HUDEP-2 (cell line): ENCODE measurements around the gene COX6B2.

ENCODE experiments used
- DNase-seq, 76 experiments: peaks; one replicate each; lab custom pipeline; 2025; ENCODE audit not compliant: unreplicated experiment in 76 of 76; lab: John Stamatoyannopoulos, UW

Gene COX6B2

DNA sequence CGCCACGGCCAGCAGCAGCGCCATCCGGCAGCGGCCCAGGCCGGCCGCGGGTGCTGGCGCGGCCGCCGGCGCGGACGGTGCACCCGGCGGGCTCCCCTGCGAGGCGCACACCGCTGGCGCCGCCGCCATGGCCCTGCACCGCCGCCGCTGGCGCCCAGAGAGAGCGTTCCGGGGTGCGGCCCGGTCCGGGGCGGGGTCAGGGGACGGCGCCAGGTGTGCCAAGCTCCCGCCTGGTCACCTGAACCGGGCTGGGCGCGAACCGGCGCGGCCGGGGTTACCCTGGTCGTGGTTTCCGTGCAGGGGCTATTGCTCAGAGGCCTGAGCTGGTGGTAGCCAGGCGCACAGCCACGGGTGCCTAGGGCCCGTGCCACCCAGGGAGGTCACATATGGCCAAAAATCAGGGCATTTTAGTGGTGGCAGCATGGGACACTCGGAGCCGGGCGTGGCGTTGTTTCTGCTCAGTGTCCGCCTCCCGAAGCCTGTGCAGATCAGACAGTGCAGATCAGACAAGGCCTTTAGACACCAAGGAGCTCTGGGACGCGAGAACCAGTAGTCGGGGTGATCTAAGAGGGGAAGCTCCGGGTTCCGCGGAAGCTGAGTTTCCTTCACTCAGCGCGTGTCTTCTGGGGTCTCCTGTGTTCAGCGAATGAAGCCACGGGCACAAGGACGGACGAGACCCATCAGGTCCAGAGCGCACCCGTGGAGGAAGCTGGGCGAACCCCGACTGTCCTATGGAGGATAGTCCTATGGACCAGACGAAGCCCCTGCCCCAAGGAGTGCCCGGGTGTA, 29.8 kb upstream of the COX6B2 start, which contains the start of gene TMEM238:
TSS of gene TMEM238 (minus strand) at position 162 of the 789 bp plus-strand sequence. CDS start at position 129, 33 bp downstream.
- DNase-seq: peak in 59 of 76 experiments; percentile 26 to 88 (median 56)

DNA sequence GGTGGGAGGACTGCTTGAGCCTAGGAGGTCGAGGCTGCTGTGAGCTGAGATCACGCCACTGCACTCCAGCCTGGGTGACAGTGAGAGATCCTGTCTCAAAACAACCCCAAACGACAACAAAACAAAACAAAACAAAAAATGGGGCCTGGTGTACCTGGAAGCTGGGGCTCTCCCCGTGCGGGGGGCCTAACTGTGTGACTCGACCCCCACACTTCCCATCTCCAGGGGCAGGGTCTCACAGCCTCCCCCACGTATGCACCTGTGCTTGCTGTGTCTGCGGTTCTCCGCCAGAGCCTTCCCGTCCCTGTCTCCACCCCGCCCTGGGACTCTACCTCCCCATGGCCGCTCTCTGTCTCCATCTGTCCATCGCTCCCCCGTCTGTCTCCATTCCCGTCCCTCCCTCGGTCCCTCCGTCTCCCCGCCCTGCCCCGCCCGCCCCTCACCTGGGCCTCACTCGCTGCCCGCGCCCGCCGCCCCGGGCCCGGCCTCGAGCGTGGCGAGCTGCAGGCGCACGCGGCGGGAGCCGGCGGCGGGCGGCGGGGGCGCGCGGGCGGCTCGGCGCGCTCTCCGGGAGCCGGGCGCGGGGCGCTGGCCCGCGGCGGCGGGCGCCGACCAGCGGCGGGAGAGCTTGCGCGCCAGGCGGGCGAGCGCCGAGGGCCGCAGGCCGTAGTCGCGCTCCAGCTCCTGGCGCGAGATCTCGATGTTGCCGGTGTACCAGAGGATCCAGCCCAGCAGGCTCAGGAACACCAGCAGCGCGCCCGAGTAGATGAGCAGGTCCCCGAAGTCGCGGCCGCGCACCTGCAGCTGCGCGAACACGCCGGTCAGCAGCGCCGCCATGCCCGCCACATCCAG, 29.0 kb upstream of the COX6B2 start:
- DNase-seq: peak in 45 of 76 experiments; percentile 12 to 72 (median 49)

DNA sequence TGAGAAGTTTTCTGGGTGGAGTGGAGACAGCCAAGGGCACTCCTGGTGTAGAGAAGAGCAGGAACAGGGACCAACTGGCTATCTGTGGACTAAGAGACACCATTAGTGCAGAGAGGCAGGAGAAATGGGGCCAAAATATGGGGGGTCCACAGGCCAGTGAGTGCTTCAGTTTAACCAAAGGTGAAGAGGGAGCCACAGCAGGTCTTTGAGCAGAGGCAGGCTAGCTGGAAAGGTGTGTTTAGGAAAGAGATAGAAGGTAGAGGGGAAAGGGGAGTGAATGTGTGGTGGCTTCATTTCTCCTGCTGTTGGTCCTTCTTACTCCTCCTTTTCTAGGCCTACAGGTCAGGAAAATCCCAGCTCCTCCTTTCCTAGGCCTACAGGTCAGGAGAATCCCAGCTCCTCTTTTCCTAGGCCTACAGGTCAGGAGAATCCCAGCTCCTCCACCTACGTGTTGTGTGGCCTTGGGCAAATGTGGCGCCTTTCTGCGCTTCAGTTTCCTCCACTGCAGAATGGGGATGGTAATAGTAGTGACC, 28.1 kb upstream of the COX6B2 start:
- DNase-seq: no peak

DNA sequence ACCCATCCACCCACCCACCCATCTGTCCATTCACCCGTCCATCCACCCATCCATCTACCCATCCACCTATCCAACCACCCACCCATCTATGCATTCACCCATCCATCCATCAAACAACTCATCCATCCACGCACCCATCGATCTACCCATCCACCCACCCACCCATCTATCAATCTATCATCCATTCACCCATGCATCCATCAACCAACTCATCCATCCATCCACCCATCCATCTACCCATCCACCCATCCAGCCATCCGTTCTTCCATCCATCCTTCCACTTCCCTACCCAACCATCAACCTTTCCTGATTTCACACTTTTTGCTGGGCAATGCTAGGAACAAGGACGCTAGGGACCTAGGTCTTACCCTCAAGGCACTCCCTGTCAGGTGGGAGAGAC, 27.5 kb upstream of the COX6B2 start:
- no peak for DNase-seq

DNA sequence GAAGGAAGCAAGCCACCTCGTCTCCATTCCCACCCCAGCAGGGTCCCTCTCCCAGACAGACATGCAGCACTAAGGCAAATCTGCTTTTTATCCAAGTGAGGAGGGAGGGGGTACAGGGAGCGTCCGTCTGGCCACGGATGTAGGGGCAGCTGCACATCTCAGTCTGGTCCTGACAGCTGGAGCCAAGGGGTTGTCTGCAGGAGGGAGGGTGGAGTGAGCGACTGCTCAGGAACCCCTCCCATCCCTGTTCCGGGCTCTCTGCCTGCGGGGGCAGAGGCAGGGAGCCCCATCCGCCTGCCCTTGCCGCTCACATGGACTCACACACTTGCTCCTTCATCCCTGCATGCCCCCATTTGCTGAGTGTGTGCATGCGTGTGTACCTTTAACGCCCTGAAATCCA, 24.7 kb upstream of the COX6B2 start:
- DNase-seq: no peak

DNA sequence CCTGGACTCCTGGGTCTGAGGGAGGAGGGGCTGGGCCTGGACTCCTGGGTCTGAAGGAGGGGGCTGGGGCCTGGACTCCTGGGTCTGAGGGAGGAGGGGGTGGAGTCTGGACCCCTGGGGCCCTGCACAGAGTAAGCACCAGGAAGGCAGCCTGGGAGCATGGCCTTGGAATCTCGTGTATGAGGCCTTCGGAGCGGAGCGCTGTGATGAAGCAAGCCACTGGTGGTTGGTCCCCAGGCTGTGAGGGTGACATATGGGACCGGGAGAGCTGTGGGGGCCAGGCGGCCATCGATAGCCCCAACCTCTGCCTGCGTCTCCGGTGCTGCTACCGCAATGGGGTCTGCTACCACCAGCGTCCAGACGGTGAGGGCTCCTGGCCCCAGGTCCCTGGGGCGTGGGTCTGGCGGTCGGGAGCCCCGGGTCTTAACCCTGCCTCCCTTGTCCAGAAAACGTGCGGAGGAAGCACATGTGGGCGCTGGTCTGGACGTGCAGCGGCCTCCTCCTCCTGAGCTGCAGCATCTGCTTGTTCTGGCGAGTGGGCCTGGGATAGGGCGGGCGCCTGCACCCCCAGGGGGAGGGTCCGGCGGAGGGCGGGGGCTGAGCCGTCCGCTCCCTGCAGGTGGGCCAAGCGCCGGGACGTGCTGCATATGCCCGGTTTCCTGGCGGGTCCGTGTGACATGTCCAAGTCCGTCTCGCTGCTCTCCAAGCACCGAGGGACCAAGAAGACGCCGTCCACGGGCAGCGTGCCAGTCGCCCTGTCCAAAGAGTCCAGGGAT, 23.0 kb upstream of the COX6B2 start:
- DNase-seq: no peak

DNA sequence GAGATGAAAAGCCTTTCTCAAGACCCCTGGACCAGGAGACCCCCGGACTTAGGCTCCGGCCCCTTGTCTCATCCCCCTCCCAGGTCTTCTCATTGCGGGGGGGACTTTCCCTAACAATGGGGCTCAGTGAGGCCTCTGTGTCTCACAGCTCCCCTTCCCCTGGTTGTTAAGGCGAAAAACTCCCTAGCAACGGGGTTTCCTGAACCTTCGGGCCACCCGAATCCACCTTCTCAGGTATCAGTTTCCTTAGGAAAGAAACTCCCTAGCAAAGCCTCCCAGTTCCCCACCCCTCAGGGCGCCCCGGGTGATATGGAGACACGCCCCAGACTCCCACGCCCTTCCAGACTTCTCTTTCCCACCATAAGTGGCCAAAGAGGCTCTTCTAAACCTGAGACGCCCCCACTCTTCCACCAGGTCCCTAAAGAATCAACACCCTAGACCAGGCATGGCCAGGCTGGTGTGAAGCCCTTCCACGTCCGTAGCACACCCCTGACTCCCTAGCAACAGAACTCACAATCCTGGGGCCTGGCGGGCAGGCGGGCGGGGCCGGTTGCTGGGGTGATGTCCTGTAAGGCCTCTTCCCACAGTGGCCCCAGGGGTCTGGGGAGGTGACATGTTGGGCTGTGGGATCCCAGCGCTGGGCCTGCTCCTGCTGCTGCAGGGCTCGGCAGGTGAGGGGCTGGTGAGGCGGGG, 21.9 kb upstream of the COX6B2 start, which contains the start of gene TMEM190:
TSS of gene TMEM190 (plus strand) at position 586 of the 693 bp plus-strand sequence. CDS start at position 614, 28 bp downstream.
- peak in 7 of 76 experiments; percentile 19 to 29 (median 25) for DNase-seq

DNA sequence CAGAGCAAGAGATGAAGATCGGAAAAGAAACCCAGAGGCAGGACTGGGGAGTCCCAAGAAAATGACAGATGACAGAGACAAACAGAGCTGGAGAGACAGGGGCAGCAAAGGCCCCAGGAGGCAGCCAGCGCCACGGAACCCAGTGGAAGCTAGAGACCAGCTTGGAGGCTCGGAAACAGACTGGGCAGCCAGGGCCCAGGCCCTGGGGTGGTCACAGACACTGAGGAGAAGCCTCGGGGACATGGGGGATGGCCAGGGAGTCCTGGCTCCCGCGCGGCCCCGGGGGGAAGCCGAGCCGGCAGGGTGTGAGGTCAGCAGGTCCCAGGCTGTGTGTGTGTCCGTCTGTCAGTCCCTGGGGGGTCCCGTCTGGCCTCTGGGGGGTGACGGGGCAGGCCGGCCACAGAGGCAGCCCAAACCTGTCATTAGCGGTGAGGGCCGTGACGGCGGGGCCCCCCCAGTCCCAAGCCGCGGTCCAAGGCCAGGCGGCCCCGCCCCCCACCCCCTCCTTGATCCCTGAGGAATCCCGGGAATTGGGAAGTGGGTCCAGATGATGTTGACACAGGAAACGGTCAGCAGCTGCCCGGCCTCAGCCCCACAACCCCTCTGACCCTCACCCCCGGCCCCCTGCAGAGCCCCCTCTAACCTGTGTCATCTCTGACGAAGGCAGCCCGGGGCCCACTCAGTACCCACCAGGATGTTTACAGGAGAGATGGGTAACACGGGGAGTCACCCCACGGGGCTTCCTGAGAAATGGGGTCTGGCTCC, 19.7 kb upstream of the COX6B2 start:
- no peak for DNase-seq

DNA sequence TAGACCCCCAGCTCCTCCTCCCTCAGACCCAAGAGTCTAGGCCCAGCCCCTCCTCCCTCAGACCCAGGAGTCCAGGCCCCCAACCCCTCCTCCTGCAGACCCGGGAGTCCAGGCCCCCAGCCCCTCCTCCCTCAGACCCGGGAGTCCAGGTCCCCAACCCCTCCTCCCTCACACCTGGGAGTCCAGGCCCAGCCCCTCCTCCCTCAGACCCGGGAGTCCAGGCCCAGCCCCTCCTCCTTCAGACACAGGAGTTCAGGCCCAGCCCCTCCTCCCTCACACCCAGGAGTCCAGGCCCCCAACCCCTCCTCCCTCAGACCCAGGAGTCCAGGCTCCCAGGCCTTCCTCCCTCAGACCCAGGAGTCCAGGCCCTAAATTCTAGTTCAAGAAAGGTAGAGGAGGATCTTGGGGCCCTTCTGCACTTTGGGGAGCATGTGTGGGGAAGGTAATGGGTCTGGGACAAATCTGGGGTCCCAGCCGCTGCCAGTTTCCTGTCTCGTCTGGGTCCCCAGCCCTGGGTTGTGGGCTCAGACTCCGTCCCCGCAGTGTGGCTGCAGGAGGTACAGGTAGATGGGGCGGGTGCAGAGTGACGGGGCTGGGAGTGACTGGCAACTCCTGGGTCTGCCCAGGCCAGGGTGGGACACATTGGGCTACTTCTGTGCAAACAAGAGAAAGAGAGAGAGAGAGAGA, 18.9 kb upstream of the COX6B2 start:
- DNase-seq: no peak

DNA sequence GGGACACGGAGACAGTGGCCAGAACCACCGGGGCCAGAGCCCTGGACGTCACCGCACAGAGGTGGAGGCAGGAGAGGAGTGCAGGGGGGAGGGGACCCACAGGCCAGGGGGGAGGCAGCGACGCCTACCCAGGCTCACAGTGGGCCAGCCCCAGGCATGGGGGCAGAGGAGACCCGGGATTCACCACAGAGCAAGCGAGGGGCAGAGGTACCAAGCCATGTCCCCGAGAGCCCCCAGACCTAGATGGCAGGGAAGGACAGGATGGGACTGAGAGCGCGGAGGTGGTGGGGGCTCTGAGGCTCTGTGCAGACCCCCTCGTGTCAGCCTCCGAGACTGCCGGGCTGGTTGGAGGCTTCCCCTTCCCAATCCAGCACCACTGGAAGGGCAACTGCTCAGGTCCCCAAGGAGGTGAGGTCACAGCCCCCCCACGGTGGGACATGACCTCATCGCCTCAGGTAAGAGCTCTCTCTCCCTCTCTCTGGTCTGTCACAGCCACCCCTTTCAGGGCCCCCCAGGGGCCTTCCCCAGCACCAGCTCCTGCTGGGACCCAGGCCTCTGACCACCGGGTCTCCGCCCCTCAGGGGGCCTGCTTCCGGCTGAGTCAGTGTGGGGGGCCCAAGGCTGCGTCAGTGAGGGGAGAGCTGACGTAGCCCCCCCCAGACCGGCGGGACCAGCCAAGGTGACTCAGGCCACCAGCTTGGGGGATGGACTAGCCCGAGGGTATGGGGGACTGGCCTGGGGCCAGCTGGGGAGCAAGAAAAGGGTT, 18.0 kb upstream of the COX6B2 start:
- DNase-seq: no peak

DNA sequence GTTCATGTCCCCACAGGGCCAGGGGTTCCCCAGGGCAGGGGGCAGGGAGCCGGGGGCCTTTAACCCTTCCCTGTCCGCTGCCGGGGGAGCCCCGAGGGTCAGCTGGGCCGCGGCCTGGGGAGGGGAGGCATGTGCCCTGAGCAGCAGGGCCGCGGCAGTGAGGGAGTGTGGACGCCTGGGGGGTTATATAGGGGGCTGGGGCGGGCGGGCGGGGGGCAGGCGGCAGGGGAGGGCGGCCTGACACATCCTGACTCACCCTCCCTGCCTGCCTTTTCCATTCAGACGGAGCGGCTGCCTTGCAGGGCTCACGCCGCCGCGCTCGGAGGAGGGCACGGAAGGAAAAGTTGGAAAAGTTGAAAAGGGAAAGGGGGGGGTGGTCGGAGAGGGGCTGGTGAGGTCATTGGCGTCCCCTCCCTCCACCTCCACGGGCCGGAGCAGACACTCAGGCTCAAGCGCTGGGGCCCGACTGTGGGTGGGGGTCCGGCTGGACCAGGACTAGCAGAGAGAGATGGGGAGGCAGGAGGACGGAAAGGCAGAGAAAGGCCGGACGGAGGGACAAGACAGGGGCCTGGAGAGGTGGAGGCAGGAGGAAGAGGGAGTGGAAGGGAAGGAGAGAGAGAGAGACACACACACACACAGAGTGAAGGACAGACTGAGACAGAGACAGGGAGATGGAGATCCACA, 15.9 kb upstream of the COX6B2 start, which contains the start of gene IL11:
TSS of gene IL11 (minus strand) at position 159 of the 684 bp plus-strand sequence. CDS start at position 6, 153 bp downstream.
- no peak for DNase-seq

DNA sequence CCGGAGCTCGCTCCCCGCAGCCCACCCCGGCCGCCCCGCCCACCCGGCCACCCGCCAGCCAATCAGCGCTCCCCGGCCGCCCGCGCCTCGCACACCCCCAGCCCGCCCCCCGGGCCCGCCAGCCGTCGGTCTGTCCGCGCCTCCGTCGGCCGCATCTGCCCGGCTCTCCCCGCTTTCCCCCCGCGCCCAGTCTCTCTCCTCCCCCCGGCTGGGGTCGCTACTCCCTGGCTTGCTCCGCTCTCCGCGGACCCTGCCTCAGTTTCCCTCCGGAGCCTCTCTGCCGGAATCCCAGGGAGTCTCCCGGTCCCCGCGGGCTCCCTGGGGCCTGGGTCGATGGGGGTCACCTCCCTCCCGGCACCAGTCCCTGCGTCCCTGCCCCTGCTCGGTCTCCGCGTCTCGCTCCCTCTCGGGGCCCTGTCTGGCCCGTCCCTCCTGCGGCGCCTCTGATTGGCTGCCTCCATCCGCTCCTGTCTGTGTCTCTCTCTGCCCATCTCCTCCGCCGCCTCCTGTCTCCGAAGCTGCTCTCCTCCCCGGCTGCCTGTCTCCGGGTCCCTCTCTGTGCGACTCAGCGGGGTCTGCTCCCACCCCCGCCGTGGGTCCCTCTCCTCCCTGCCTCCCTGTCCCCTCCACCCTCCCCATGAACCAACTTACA, 15.3 kb upstream of the COX6B2 start:
- peak in 16 of 76 experiments; percentile 14 to 42 (median 20) for DNase-seq

DNA sequence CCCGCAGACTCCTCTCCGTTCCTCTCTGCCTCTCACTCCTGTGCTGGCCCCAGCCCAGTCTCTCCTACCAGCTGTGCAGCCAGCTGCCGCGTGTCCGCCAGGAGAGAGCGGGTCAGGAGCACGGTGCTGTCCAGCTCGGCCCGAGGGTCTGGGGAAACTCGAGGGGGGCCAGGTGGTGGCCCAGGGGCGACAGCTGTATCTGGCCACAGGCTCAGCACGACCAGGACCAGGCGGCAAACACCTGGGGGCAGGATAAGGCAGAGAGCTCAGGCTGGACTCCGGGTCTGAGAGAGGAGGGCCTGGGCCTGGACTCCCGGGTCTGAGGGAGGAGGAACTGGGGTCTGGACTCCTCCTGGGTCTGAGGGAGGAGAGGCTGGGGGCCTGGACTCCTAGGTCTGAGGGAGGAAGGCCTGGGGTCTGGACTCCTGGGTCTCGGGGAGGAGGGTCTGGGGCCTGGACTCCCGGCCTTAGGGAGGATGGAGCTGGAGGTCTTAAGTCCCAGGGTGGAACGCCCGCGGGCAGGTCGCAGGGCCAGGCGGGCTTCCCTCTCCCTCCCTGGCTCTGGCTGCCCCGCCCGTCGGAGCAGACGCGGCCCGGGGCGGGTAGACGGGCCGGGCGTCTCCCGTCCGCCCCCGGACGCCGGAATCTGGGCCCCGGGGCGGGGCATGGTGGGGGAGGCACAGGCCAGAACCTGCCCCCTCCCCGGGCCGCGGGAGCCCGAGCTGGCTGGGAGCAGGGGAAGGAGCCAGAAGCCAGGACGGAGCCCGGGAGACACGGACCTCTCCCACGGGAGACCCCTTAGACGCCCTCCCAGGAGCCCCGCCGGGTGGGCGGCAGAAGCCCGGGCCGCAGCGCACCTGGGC, 14.4 kb upstream of the COX6B2 start:
- peak in 39 of 76 experiments; percentile 14 to 80 (median 39) for DNase-seq

DNA sequence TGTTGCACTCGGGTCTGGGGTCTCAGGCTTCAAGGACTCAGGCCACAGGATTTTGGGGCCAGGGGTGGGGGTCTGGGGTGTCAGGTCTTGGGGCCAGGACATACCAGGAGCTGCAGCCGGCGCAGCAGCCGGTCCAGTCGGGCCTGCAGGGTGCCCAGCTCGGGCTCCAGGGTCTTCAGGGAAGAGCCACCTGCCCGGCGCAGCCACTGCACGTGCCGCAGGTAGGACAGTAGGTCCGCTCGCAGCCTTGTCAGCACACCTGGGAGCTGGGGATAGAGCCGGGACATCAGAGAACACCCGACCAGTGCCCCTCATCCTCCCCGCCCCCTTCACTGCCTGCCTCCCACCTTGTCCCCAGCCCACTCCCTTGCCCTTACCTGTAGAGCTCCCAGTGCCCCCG, 13.6 kb upstream of the COX6B2 start:
- no peak for DNase-seq

DNA sequence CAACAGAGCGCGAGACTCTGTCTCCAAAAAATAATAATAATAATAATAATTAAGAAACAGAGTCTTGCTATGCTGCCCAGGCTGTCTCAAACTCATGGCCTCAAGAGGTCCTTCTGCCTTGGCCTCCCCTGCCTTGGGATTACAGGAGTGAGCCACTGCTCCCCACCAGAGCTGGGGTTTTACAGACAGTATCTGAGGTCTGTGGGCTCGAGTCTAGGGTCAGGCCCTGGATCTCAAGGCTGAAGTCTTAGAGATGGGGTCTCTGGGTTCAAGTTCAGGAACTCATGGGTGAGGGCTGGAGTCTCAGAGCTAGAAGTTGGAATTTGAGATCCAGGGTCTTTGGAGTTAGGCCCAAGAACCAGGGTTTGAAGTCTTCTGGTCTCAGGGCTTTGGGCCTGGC, 12.3 kb upstream of the COX6B2 start:
- no peak for DNase-seq

DNA sequence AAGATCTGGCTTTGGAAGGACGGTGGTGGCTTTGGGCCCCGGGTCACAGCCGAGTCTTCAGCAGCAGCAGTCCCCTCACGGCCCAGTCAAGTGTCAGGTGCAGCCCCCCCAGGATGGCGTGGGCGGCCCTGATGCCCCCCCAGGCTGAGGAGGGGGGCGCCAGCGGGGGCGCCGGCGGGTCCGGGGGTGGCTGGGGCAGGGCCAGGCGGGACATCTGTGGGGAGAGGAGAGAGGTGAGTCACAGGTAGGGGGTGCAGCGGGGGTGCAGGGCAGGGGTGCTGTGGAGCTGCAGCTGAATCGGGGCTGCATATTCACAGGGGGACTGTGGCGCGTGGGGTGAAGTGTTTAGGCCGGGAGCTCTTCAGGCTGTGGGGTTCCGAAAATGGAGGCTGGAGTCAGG, 11.4 kb upstream of the COX6B2 start:
- DNase-seq: no peak
